Osteoblast (primary cell): ENCODE results near the gene VIPR2. TPM values are rescaled to one million over a fixed set of nuclear protein-coding genes. Genes with fewer than 3 reads are reported as not detected.

ENCODE experiments used
- DNase-seq: peaks from one replicate; pipeline ENCODE4 v3.0.0; 2011; ENCODE audit warnings: low spot score, mixed read lengths; ENCODE audit not compliant: insufficient read length; ENCODE audit errors: missing footprints
- H2AFZ ChIP-seq: 2 replicates; pipeline ENCODE4 v1.6.0; 2011; ENCODE audit warnings: mild to moderate bottlenecking, low read length
- H3K27ac ChIP-seq: 2 replicates; pipeline ENCODE4 v1.5.1; 2011; ENCODE audit warnings: mild to moderate bottlenecking, low read depth, low read length, moderate library complexity
- H3K27me3 ChIP-seq: 2 replicates; pipeline ENCODE4 v1.6.0; 2012; ENCODE audit warnings: mild to moderate bottlenecking, control low read depth, inconsistent platforms, low read length, moderate library complexity; ENCODE audit not compliant: insufficient read depth
- H3K36me3 ChIP-seq: 2 replicates; pipeline ENCODE4 v1.5.1; 2011; ENCODE audit warnings: mild to moderate bottlenecking, low read length, control low read depth, moderate library complexity; ENCODE audit not compliant: insufficient read depth
- H3K4me1 ChIP-seq: 2 replicates; pipeline ENCODE4 v1.5.1; 2011; ENCODE audit warnings: mild to moderate bottlenecking, low read length, control low read depth, moderate library complexity; ENCODE audit not compliant: insufficient read depth
- H3K4me2 ChIP-seq: 2 replicates; pipeline ENCODE4 v1.6.0; 2011; ENCODE audit warnings: mild to moderate bottlenecking, low read length; ENCODE audit not compliant: insufficient read depth
- H3K4me3 ChIP-seq: fragments of 200-600 bp; sonication (generic); 3 replicates; pipeline ENCODE4 v1.5.1; 2012; ENCODE audit warnings: mild to moderate bottlenecking, low read length, inconsistent platforms; ENCODE audit not compliant: insufficient read depth
- H3K79me2 ChIP-seq: 2 replicates; pipeline ENCODE4 v1.6.0; 2012; ENCODE audit warnings: mild to moderate bottlenecking, low read length, control low read depth, inconsistent platforms; ENCODE audit not compliant: insufficient read depth
- H3K9me3 ChIP-seq: 2 replicates; pipeline ENCODE4 v1.5.1; 2011; ENCODE audit warnings: low read depth, low read length, control low read depth
- H4K20me1 ChIP-seq: 2 replicates; pipeline ENCODE4 v1.6.0; 2012; ENCODE audit warnings: mild to moderate bottlenecking, low read length, control low read depth; ENCODE audit not compliant: insufficient read depth
- CTCF ChIP-seq: IDR thresholded peaks from 2 replicates; pipeline ENCODE4 v1.5.1; 2011; ENCODE audit warnings: mild to moderate bottlenecking, low read depth, low read length, moderate library complexity; ENCODE audit errors: extremely low read depth
- total RNA-seq: library from RNA; depleted of rRNA; stranded (reverse); fragments of >200 nt; gene quantifications from 2 replicates; pipeline ENCODE4 v1.2.3, GENCODE V29; 2012

Gene VIPR2
- total RNA-seq, 1 donor: not detected

- no peak for TF ChIP-seq CTCF
- Histone ChIP-seq H3K27me3 (no peaks in the 10 kb centered on the region), H3K79me2 (no peaks in the 10 kb centered on the region), H3K4me1 (no peaks in the 10 kb centered on the region), H3K36me3 (no peaks in the 10 kb centered on the region), H2AFZ (no peak overlapping the region), H3K4me3 (no peak overlapping the region), H3K9me3 (no peaks in the 10 kb centered on the region), H3K4me2 (no peak overlapping the region), H4K20me1 (no peaks in the 10 kb centered on the region), H3K27ac (no peak overlapping the region)
- no peak for DNase-seq
Measured at GRCh38 chr7:159157714-159158113, 13.0 kb upstream of the VIPR2 start.

GRCh38 chr7:159156436-159157245 is 12.0 kb upstream of the VIPR2 start:
- Histone ChIP-seq H4K20me1 (no peaks in the 10 kb centered on the region), H3K27ac (no peak overlapping the region), H3K36me3 (no peaks in the 10 kb centered on the region), H3K27me3 (no peaks in the 10 kb centered on the region), H3K4me2 (no peak overlapping the region), H3K4me3 (no peak overlapping the region), H3K79me2 (no peaks in the 10 kb centered on the region), H3K9me3 (no peaks in the 10 kb centered on the region), H2AFZ (no peak overlapping the region), H3K4me1 (no peaks in the 10 kb centered on the region)
- DNase-seq: no peak
- no peak for TF ChIP-seq CTCF

GRCh38 chr7:159155410-159155809 is 10.7 kb upstream of the VIPR2 start:
- Histone ChIP-seq H3K36me3 (no peaks in the 10 kb centered on the region), H3K4me2 (no peak overlapping the region), H3K27ac (no peak overlapping the region), H3K27me3 (no peaks in the 10 kb centered on the region), H3K79me2 (no peaks in the 10 kb centered on the region), H2AFZ (no peak overlapping the region), H3K4me3 (no peak overlapping the region), H3K9me3 (no peaks in the 10 kb centered on the region), H4K20me1 (no peaks in the 10 kb centered on the region), H3K4me1 (no peaks in the 10 kb centered on the region)
- no peak for TF ChIP-seq CTCF
- DNase-seq: no peak

- H3K79me2 ChIP-seq: no peaks in the 10 kb centered on the region
- no peak for DNase-seq
- no peaks in the 10 kb centered on the region for H4K20me1 ChIP-seq
- no peaks in the 10 kb centered on the region for H3K36me3 ChIP-seq
- no peak overlapping the region for H2AFZ ChIP-seq
- no peaks in the 10 kb centered on the region for H3K27me3 ChIP-seq
- H3K27ac ChIP-seq: no peak overlapping the region
- no peaks in the 10 kb centered on the region for H3K9me3 ChIP-seq
- no peak overlapping the region for H3K4me2 ChIP-seq
- no peak for TF ChIP-seq CTCF
- no peaks in the 10 kb centered on the region for H3K4me1 ChIP-seq
- H3K4me3 ChIP-seq: no peak overlapping the region
Measured at GRCh38 chr7:159154243-159154642, 9.6 kb upstream of the VIPR2 start.
